BLaER1 (cell line): ENCODE data around the gene TECPR1.

ENCODE experiments used
- H3K27ac ChIP-seq: shearing (Covaris generic); formaldehyde crosslinking; 2 replicates; pipeline ENCODE4 v1.8.1; 2022
- H3K27me3 ChIP-seq: shearing (Covaris generic); formaldehyde crosslinking; 2 replicates; pipeline ENCODE4 v1.8.1; 2022
- H3K36me3 ChIP-seq: shearing (Covaris generic); formaldehyde crosslinking; 2 replicates; pipeline ENCODE4 v1.8.1; 2022
- H3K4me1 ChIP-seq: shearing (Covaris generic); formaldehyde crosslinking; 2 replicates; pipeline ENCODE4 v1.8.1; 2022
- H3K4me2 ChIP-seq: shearing (Covaris generic); formaldehyde crosslinking; 2 replicates; pipeline ENCODE4 v1.8.1; 2022
- H3K4me3 ChIP-seq: shearing (Covaris generic); formaldehyde crosslinking; 2 replicates; pipeline ENCODE4 v1.8.1; 2022
- H3K9ac ChIP-seq: shearing (Covaris generic); formaldehyde crosslinking; 2 replicates; pipeline ENCODE4 v1.8.1; 2022
- H3K9me3 ChIP-seq: shearing (Covaris generic); formaldehyde crosslinking; 2 replicates; pipeline ENCODE4 v1.8.1; 2022
- H4K20me1 ChIP-seq: shearing (Covaris generic); formaldehyde crosslinking; 2 replicates; pipeline ENCODE4 v1.8.1; 2022
- Cebpa-rat ChIP-seq: shearing (Covaris generic); IDR thresholded peaks from 2 replicates; pipeline ENCODE4 v1.8.1; 2022

TECPR1 gene

GRCh38 chr7:98278936-98279335 lies 26.9 kb upstream of the TECPR1 start:
- Histone ChIP-seq H3K4me3 (no peak overlapping the region), H3K36me3 (peaks cover 4% of the 10 kb centered on the region; the same call in 1 of the 2 replicates), H3K9ac (no peak overlapping the region), H3K27ac (no peak overlapping the region), H3K9me3 (no peaks in the 10 kb centered on the region), H3K4me2 (no peak overlapping the region), H3K27me3 (no peaks in the 10 kb centered on the region), H4K20me1 (peaks cover 19% of the 10 kb centered on the region), H3K4me1 (peaks cover 43% of the 10 kb centered on the region)
- no peak for TF ChIP-seq Cebpa-rat

GRCh38 chr7:98278408-98278807 lies 26.4 kb upstream of the TECPR1 start:
- Histone ChIP-seq H3K4me3 (no peak overlapping the region), H3K36me3 (no peaks in the 10 kb centered on the region), H3K27me3 (no peaks in the 10 kb centered on the region), H3K27ac (no peak overlapping the region), H3K9me3 (no peaks in the 10 kb centered on the region), H4K20me1 (peaks cover 14% of the 10 kb centered on the region), H3K9ac (no peak overlapping the region), H3K4me2 (no peak overlapping the region), H3K4me1 (peaks cover 43% of the 10 kb centered on the region)
- no peak for TF ChIP-seq Cebpa-rat

GRCh38 chr7:98276241-98276761 lies 24.3 kb upstream of the TECPR1 start:
- no peak overlapping the region for H3K27ac ChIP-seq

GRCh38 chr7:98267303-98267702 lies 15.3 kb upstream of the TECPR1 start:
- no peaks in the 10 kb centered on the region for H3K9me3 ChIP-seq
- H3K4me3 ChIP-seq, result no peak overlapping the region
- H3K4me1 ChIP-seq, result no peaks in the 10 kb centered on the region
- H4K20me1 ChIP-seq, result no peaks in the 10 kb centered on the region
- peaks cover 21% of the 10 kb centered on the region; the same call in 1 of the 2 replicates for H3K36me3 ChIP-seq
- H3K27me3 ChIP-seq, result no peaks in the 10 kb centered on the region
- H3K27ac ChIP-seq, result no peak overlapping the region
- no peak overlapping the region for H3K4me2 ChIP-seq
- no peak overlapping the region for H3K9ac ChIP-seq
- no peak for TF ChIP-seq Cebpa-rat

More at GRCh38 chr7:98276241-98276761, 24.3 kb upstream of the TECPR1 start:
- peaks cover 34% of the 10 kb centered on the region for H3K4me1 ChIP-seq
- no peaks in the 10 kb centered on the region for H3K36me3 ChIP-seq
- no peak for TF ChIP-seq Cebpa-rat
- no peak overlapping the region for H3K9ac ChIP-seq
- H3K4me3 ChIP-seq, result no peak overlapping the region
- no peaks in the 10 kb centered on the region for H3K27me3 ChIP-seq
- H4K20me1 ChIP-seq, result no peaks in the 10 kb centered on the region
- no peaks in the 10 kb centered on the region for H3K9me3 ChIP-seq
- no peak overlapping the region for H3K4me2 ChIP-seq

GRCh38 chr7:98266840-98267239 lies 14.8 kb upstream of the TECPR1 start:
- Histone ChIP-seq H3K27me3 (no peaks in the 10 kb centered on the region), H3K9ac (no peak overlapping the region), H3K9me3 (peaks cover under 1% of the 10 kb centered on the region; the same call in 1 of the 2 replicates), H3K36me3 (peaks cover 26% of the 10 kb centered on the region), H3K4me3 (no peak overlapping the region), H4K20me1 (no peaks in the 10 kb centered on the region), H3K4me2 (no peak overlapping the region), H3K4me1 (no peaks in the 10 kb centered on the region), H3K27ac (no peak overlapping the region)
- no peak for TF ChIP-seq Cebpa-rat

- no peak for TF ChIP-seq Cebpa-rat
- Histone ChIP-seq H3K9me3 (peaks cover 10% of the 10 kb centered on the region), H3K4me2 (no peak overlapping the region), H3K9ac (no peak overlapping the region), H3K27ac (no peak overlapping the region), H3K4me1 (no peaks in the 10 kb centered on the region), H3K4me3 (no peak overlapping the region), H3K36me3 (peaks cover 36% of the 10 kb centered on the region), H4K20me1 (no peaks in the 10 kb centered on the region), H3K27me3 (no peaks in the 10 kb centered on the region)
Measured at GRCh38 chr7:98265841-98266271, 13.8 kb upstream of the TECPR1 start.

GRCh38 chr7:98257701-98258100 lies 5.7 kb upstream of the TECPR1 start:
- TF ChIP-seq Cebpa-rat, result no peak
- peaks cover 22% of the 10 kb centered on the region; the same call in 1 of the 2 replicates for H4K20me1 ChIP-seq
- H3K27me3 ChIP-seq, result no peaks in the 10 kb centered on the region

GRCh38 chr7:98256431-98256830 lies 4.4 kb upstream of the TECPR1 start:
- no peak overlapping the region for H3K4me2 ChIP-seq
- peaks cover 8% of the 10 kb centered on the region for H3K9me3 ChIP-seq
- H3K27me3 ChIP-seq, result no peaks in the 10 kb centered on the region
- no peak overlapping the region for H3K27ac ChIP-seq
- no peak for TF ChIP-seq Cebpa-rat
- H3K4me1 ChIP-seq, result peaks cover 17% of the 10 kb centered on the region
- H3K4me3 ChIP-seq, result no peak overlapping the region
- H3K9ac ChIP-seq, result no peak overlapping the region
- H3K36me3 ChIP-seq, result peaks cover 49% of the 10 kb centered on the region
- H4K20me1 ChIP-seq, result peaks cover 26% of the 10 kb centered on the region; the same call in 1 of the 2 replicates

More at GRCh38 chr7:98257701-98258100, 5.7 kb upstream of the TECPR1 start:
- no peak overlapping the region for H3K4me2 ChIP-seq
- peaks cover 11% of the 10 kb centered on the region for H3K4me1 ChIP-seq
- H3K36me3 ChIP-seq, result peaks cover 59% of the 10 kb centered on the region
- no peak overlapping the region for H3K27ac ChIP-seq
- peaks cover 13% of the 10 kb centered on the region for H3K9me3 ChIP-seq
- H3K9ac ChIP-seq, result no peak overlapping the region
- no peak overlapping the region for H3K4me3 ChIP-seq

- TF ChIP-seq Cebpa-rat, result no peak
- Histone ChIP-seq H4K20me1 (peaks cover 26% of the 10 kb centered on the region; the same call in 1 of the 2 replicates), H3K27me3 (no peaks in the 10 kb centered on the region), H3K4me3 (no peak overlapping the region), H3K27ac (no peak overlapping the region), H3K36me3 (peaks cover 38% of the 10 kb centered on the region), H3K4me1 (peaks cover 30% of the 10 kb centered on the region), H3K9ac (no peak overlapping the region), H3K4me2 (no peak overlapping the region), H3K9me3 (no peaks in the 10 kb centered on the region)
Measured at GRCh38 chr7:98254951-98255610, 3.0 kb upstream of the TECPR1 start.

GRCh38 chr7:98254516-98254915 lies 2.5 kb upstream of the TECPR1 start:
- peaks cover 38% of the 10 kb centered on the region for H3K36me3 ChIP-seq
- H4K20me1 ChIP-seq, result peaks cover 26% of the 10 kb centered on the region; the same call in 1 of the 2 replicates
- no peak for TF ChIP-seq Cebpa-rat
- no peak overlapping the region for H3K4me2 ChIP-seq
- H3K27me3 ChIP-seq, result no peaks in the 10 kb centered on the region
- no peaks in the 10 kb centered on the region for H3K9me3 ChIP-seq
- H3K27ac ChIP-seq, result no peak overlapping the region
- peaks cover 36% of the 10 kb centered on the region for H3K4me1 ChIP-seq
- no peak overlapping the region for H3K4me3 ChIP-seq
- H3K9ac ChIP-seq, result no peak overlapping the region
